SU-DHL-6 (cell line): ENCODE measurements around the gene NACC2.

Source experiments
- H2AFZ ChIP-seq: fragments of 200-600 bp; sonication (generic); 2 replicates; pipeline ENCODE4 v1.6.1; 2014; ENCODE audit warnings: low read depth, mild to moderate bottlenecking, moderate library complexity, mixed read lengths, antibody characterized with exemption, low read length; ENCODE audit not compliant: severe bottlenecking
- H3F3A ChIP-seq: fragments of 200-600 bp; shearing (Covaris generic); 2 replicates; pipeline ENCODE4 v1.6.0; 2016; ENCODE audit warnings: antibody characterized with exemption, mild to moderate bottlenecking; ENCODE audit not compliant: insufficient read depth
- H3K27ac ChIP-seq: fragments of 200-600 bp; sonication (generic); 2 replicates; pipeline ENCODE4 v1.5.1; 2016; ENCODE audit warnings: low read depth, mild to moderate bottlenecking, low read length, moderate library complexity, mixed read lengths
- H3K27me3 ChIP-seq: fragments of 200-600 bp; sonication (generic), shearing (Covaris generic); 2 replicates; pipeline ENCODE4 v1.6.0; 2014; ENCODE audit warnings: mild to moderate bottlenecking, low read length
- H3K36me3 ChIP-seq: fragments of 200-600 bp; sonication (generic); 2 replicates; pipeline ENCODE4 v1.6.1; 2014; ENCODE audit warnings: mild to moderate bottlenecking, low read length, mixed read lengths
- H3K4me2 ChIP-seq: fragments of 300-600, 200-600 bp; shearing (Covaris generic), sonication (generic); 2 replicates; pipeline ENCODE4 v1.6.0; 2014; ENCODE audit warnings: low read length, low read depth, mild to moderate bottlenecking; ENCODE audit not compliant: poor library complexity, severe bottlenecking
- H3K4me3 ChIP-seq: fragments of 200-600 bp; sonication (generic); 2 replicates; pipeline ENCODE4 v1.5.1; 2014; ENCODE audit warnings: antibody characterized with exemption, low read length, mild to moderate bottlenecking, mixed read lengths; ENCODE audit not compliant: insufficient read depth, poor library complexity, severe bottlenecking
- H3K79me2 ChIP-seq: fragments of 200-600 bp; sonication (generic); 2 replicates; pipeline ENCODE4 v1.6.1; 2014; ENCODE audit warnings: mild to moderate bottlenecking, low read length, moderate library complexity; ENCODE audit not compliant: insufficient read depth
- H3K9ac ChIP-seq: fragments of 200-600 bp; sonication (generic); 2 replicates; pipeline ENCODE4 v1.7.0; 2014; ENCODE audit warnings: mild to moderate bottlenecking, low read length
- H3K9me2 ChIP-seq: fragments of 200-600 bp; sonication (generic); replicated peaks from 2 replicates; pipeline ENCODE4 v1.6.1; 2014; ENCODE audit warnings: low read length; ENCODE audit not compliant: insufficient read depth
- H3K9me3 ChIP-seq: fragments of 200-600 bp; sonication (generic); 2 replicates; pipeline ENCODE4 v1.6.1; 2014; ENCODE audit warnings: low read length, mixed read lengths; ENCODE audit not compliant: insufficient read depth
- H4K20me1 ChIP-seq: fragments of 200-600 bp; sonication (generic); 2 replicates; pipeline ENCODE4 v1.6.1; 2014; ENCODE audit warnings: low read depth, mild to moderate bottlenecking, antibody characterized with exemption, low read length, moderate library complexity, mixed read lengths
- EZH2phosphoT487 ChIP-seq: fragments of 200-600 bp; sonication (generic), shearing (Covaris generic); conservative IDR thresholded peaks from 2 replicates; pipeline ENCODE4 v1.6.1; 2018; ENCODE audit warnings: mild to moderate bottlenecking, antibody characterized with exemption, low read length, moderate library complexity, mixed read lengths
- TF ChIP-seq, protein P1 (sequence below): fragments of 200-600 bp; sonication (generic); IDR thresholded peaks from one replicate; pipeline ENCODE4 v1.5.1; 2017; ENCODE audit warnings: antibody characterized with exemption, mild to moderate bottlenecking, low read length, moderate library complexity; ENCODE audit not compliant: insufficient read depth, poor library complexity, severe bottlenecking

The NACC2 gene

GRCh38 chr9:135994501-135995192, 100.4 kb downstream of the NACC2 start:
- TF ChIP-seq, protein P1, sequence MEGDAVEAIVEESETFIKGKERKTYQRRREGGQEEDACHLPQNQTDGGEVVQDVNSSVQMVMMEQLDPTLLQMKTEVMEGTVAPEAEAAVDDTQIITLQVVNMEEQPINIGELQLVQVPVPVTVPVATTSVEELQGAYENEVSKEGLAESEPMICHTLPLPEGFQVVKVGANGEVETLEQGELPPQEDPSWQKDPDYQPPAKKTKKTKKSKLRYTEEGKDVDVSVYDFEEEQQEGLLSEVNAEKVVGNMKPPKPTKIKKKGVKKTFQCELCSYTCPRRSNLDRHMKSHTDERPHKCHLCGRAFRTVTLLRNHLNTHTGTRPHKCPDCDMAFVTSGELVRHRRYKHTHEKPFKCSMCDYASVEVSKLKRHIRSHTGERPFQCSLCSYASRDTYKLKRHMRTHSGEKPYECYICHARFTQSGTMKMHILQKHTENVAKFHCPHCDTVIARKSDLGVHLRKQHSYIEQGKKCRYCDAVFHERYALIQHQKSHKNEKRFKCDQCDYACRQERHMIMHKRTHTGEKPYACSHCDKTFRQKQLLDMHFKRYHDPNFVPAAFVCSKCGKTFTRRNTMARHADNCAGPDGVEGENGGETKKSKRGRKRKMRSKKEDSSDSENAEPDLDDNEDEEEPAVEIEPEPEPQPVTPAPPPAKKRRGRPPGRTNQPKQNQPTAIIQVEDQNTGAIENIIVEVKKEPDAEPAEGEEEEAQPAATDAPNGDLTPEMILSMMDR = no peak
- no peak for TF ChIP-seq EZH2phosphoT487
- H3K4me3 ChIP-seq = no peak overlapping the region
- H3K9me2 ChIP-seq = no peaks in the 10 kb centered on the region
- H3K36me3 ChIP-seq = no peaks in the 10 kb centered on the region
- no peak overlapping the region for H3K9ac ChIP-seq
- no peak overlapping the region for H2AFZ ChIP-seq
- H3K4me2 ChIP-seq = no peak overlapping the region
- no peaks in the 10 kb centered on the region for H3F3A ChIP-seq
- no peaks in the 10 kb centered on the region for H3K27me3 ChIP-seq
- H4K20me1 ChIP-seq = no peaks in the 10 kb centered on the region
- no peak overlapping the region for H3K27ac ChIP-seq
- H3K79me2 ChIP-seq = no peaks in the 10 kb centered on the region
- H3K9me3 ChIP-seq = no peaks in the 10 kb centered on the region

DNA sequence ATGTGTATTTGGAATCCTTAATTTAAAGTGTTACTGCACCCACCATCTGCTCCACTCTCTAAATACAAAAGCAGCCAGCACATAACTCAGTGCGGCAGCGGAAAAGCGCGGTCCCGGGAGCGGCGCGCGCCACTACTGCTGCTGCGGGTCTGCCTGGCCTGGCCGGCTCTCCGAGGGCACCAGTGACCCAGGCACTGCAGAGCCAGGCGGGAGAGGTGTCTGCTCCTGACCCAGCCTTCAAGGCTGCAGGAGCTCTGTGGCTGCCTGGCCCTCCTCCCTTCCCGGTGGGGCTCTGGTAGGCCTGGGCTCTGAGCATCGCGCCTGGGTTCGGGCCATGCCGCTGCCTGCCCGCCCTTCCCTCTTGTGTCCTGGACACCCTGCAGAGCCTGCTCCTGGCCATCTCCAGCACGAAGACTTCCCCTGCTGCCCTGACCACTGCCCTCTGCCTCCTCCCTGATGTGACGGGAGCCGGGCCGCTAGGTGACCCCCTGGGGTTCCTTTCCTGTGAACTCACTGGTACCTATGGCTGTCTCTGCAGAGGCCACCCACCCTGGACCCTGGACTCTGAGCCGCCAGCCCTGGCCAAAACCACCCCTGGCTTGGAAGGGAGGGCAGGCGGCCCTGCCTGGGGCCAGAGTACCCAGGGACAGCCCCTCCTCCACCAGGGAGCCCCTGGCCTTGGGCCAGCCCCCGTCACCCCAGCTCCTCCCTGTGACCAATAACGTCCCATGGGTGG, 101.2 kb downstream of the NACC2 start:
- H3K27ac ChIP-seq = no peak overlapping the region
- H3K9me2 ChIP-seq = no peaks in the 10 kb centered on the region
- no peaks in the 10 kb centered on the region for H3K27me3 ChIP-seq
- H4K20me1 ChIP-seq = no peaks in the 10 kb centered on the region
- no peak for TF ChIP-seq EZH2phosphoT487
- TF ChIP-seq, protein P1 = no peak
- no peak overlapping the region for H3K4me2 ChIP-seq
- no peak overlapping the region for H3K9ac ChIP-seq
- no peaks in the 10 kb centered on the region for H3F3A ChIP-seq
- H3K36me3 ChIP-seq = no peaks in the 10 kb centered on the region
- no peaks in the 10 kb centered on the region for H3K9me3 ChIP-seq
- no peaks in the 10 kb centered on the region for H3K79me2 ChIP-seq
- no peak overlapping the region for H2AFZ ChIP-seq
- no peak overlapping the region for H3K4me3 ChIP-seq

- no peak overlapping the region for H3K9ac ChIP-seq
- no peaks in the 10 kb centered on the region for H3F3A ChIP-seq
- H3K4me3 ChIP-seq = no peak overlapping the region
- H2AFZ ChIP-seq = no peak overlapping the region
- no peak overlapping the region for H3K4me2 ChIP-seq
- H4K20me1 ChIP-seq = no peaks in the 10 kb centered on the region
- H3K36me3 ChIP-seq = no peaks in the 10 kb centered on the region
- H3K9me3 ChIP-seq = no peaks in the 10 kb centered on the region
- H3K9me2 ChIP-seq = no peaks in the 10 kb centered on the region
- TF ChIP-seq EZH2phosphoT487 = no peak
- TF ChIP-seq, protein P1 = no peak
- no peak overlapping the region for H3K27ac ChIP-seq
- H3K79me2 ChIP-seq = no peaks in the 10 kb centered on the region
- no peaks in the 10 kb centered on the region for H3K27me3 ChIP-seq
These were observed 101.7 kb downstream of the NACC2 start for GRCh38 chr9:135993409-135993742.
